Caco-2 (cell line): ENCODE measurements around the gene MBOAT7. TPM values are rescaled to one million over a fixed set of nuclear protein-coding genes. Genes with fewer than 3 reads are reported as not detected.

Source experiments
- BruUV-seq: library from RNA; stranded (reverse); fragments of 400-500 nt; replicated peaks from 2 replicates; lab custom pipeline; 2021; lab: Mats Ljungman, UMichigan
- CTCF ChIA-PET: fragments of 300-600 bp; sonication (Branson Sonifier 250); formaldehyde crosslinking; loops from one replicate; lab custom pipeline; 2022; ENCODE audit warnings: antibody characterized with exemption; lab: Charles Lee
- POLR2A ChIA-PET: fragments of 300-600 bp; sonication (Branson Sonifier 250); formaldehyde crosslinking; loops from one replicate; lab custom pipeline; 2022; ENCODE audit warnings: antibody characterized with exemption; lab: Charles Lee
- DNase-seq, 2 experiments: peaks; one replicate each; pipeline versions ENCODE4 v3.0.0 to v3.0.0-alpha.2; 2020 to 2022
- H3K27me3 ChIP-seq: replicated peaks from 2 replicates; pipeline ENCODE4 v1.6.0; 2011; ENCODE audit warnings: low read length; ENCODE audit not compliant: control insufficient read depth, insufficient read depth
- H3K36me3 ChIP-seq: 2 replicates; pipeline ENCODE4 v1.5.1; 2011; ENCODE audit warnings: low read length; ENCODE audit not compliant: control insufficient read depth, insufficient read depth
- H3K4me1 ChIP-seq: fragments of 250-450 bp; sonication (Bioruptor Pico); 2 replicates; pipeline ENCODE4 v1.5.1; 2020; ENCODE audit warnings: mild to moderate bottlenecking
- H3K4me3 ChIP-seq: 2 replicates; pipeline ENCODE4 v1.5.1; 2011; ENCODE audit warnings: low read depth, mild to moderate bottlenecking, control low read depth, low read length
- H3K9me3 ChIP-seq: fragments of 250-450 bp; sonication (Bioruptor Pico); 2 replicates; pipeline ENCODE4 v1.5.1; 2020; ENCODE audit warnings: mild to moderate bottlenecking, moderate library complexity
- H3K27ac Mint-ChIP-seq: one replicate; pipeline ENCODE4 v1.8.0; 2022; ENCODE audit warnings: mixed read lengths; ENCODE audit not compliant: unreplicated experiment
- H3K27me3 Mint-ChIP-seq: one replicate; pipeline ENCODE4 v1.8.0; 2022; ENCODE audit warnings: mixed read lengths; ENCODE audit not compliant: insufficient read depth, unreplicated experiment
- H3K36me3 Mint-ChIP-seq: one replicate; pipeline ENCODE4 v1.8.0; 2022; ENCODE audit warnings: mild to moderate bottlenecking, mixed read lengths; ENCODE audit not compliant: insufficient read depth, unreplicated experiment
- H3K4me1 Mint-ChIP-seq: one replicate; pipeline ENCODE4 v1.8.0; 2022; ENCODE audit warnings: low read depth, mixed read lengths; ENCODE audit not compliant: unreplicated experiment
- H3K4me3 Mint-ChIP-seq: one replicate; pipeline ENCODE4 v1.8.0; 2022; ENCODE audit warnings: mild to moderate bottlenecking, moderate library complexity, mixed read lengths; ENCODE audit not compliant: unreplicated experiment
- H3K9me3 Mint-ChIP-seq: one replicate; pipeline ENCODE4 v1.8.0; 2022; ENCODE audit warnings: mixed read lengths; ENCODE audit not compliant: unreplicated experiment
- CTCF ChIP-seq, 2 experiments: fragments of 200-600 bp in 1 of 2; IDR thresholded peaks; 1 replicate in 1 of 2; 2 replicates in 1 of 2; pipeline versions ENCODE4 v1.5.1 to v1.8.0; 2011 to 2022; ENCODE audit warnings: antibody characterized with exemption in 1 of 2, control low read depth in 1 of 2, inconsistent platforms in 1 of 2, low read depth in 1 of 2, low read length in 1 of 2, mild to moderate bottlenecking in 1 of 2, moderate library complexity in 1 of 2; ENCODE audit not compliant: insufficient read depth in 1 of 2, severe bottlenecking in 1 of 2, unreplicated experiment in 1 of 2
- intact Hi-C: fragments of 100-400 bp; cut with micrococcal nuclease; formaldehyde crosslinking; loops from one replicate; pipeline ENCODE4 v1.10.0; 2022; ENCODE audit not compliant: unreplicated experiment
- total RNA-seq: library from RNA; stranded (reverse); gene quantifications from 2 replicates; pipeline ENCODE4 v1.2.3, GENCODE V29; 2022

The MBOAT7 gene
- total RNA-seq, 1 experiment from 2014 or later = 137 TPM

- POLR2A ChIA-PET = interaction anchor here (0.6 to 3.4 kb wide), 6 partner anchors 14 to 290 kb away, joined by 3 to 30 read pairs (median 4); partner anchors contain the start of genes CNOT3, LENG8, MBOAT7 and PRPF31
- no peak for DNase-seq
- Mint-ChIP-seq H3K36me3 (peaks cover 76% of the 10 kb centered on the region), H3K9me3 (no peaks in the 10 kb centered on the region), H3K4me1 (peaks cover 34% of the 10 kb centered on the region), H3K27me3 (no peaks in the 10 kb centered on the region), H3K27ac (peak overlapping the region; percentile 87), H3K4me3 (peak overlapping the region; percentile 79)
- H3K27me3 ChIP-seq = no peaks in the 10 kb centered on the region
- H3K4me3 ChIP-seq = peak overlapping the region; percentile 62
- 0 out of 2 replicates have a peak, but pooled peaks cover 2% of the 10 kb centered on the region for H3K36me3 ChIP-seq
- intact Hi-C loops = loop anchor here (1.0 kb wide), 2 partner anchors 22 to 30 kb away; partner anchors contain the start of genes CNOT3 and MBOAT7
- TSS peak; percentile 69 for BruUV-seq
- no peaks in the 10 kb centered on the region for H3K9me3 ChIP-seq
- H3K4me1 ChIP-seq = peaks cover 24% of the 10 kb centered on the region
- CTCF ChIA-PET = interaction anchor here (0.7 to 2.3 kb wide), 6 partner anchors 10 to 30 kb away, joined by 3 to 14 read pairs (median 6); partner anchors contain the start of genes CNOT3, MBOAT7 and TMC4
- TF ChIP-seq CTCF (IDR thresholded peaks at IDR 0.05; ENCODE audit: insufficient read depth in 1 of 2, low read depth in 1 of 2, low read length in 1 of 2, severe bottlenecking in 1 of 2, unreplicated experiment in 1 of 2) = no peak
These were observed 30.5 kb downstream of the MBOAT7 start for GRCh38 chr19:54158812-54159351.

GRCh38 chr19:54156953-54157352, 32.4 kb downstream of the MBOAT7 start:
- H3K4me3 ChIP-seq = no peak overlapping the region
- Mint-ChIP-seq H3K36me3 (peaks cover 89% of the 10 kb centered on the region), H3K4me3 (peak overlapping the region; percentile 41), H3K27ac (peak overlapping the region; percentile 60), H3K9me3 (no peaks in the 10 kb centered on the region), H3K4me1 (peaks cover 23% of the 10 kb centered on the region), H3K27me3 (no peaks in the 10 kb centered on the region)
- TF ChIP-seq CTCF (IDR thresholded peaks at IDR 0.05; ENCODE audit: insufficient read depth in 1 of 2, low read depth in 1 of 2, low read length in 1 of 2, severe bottlenecking in 1 of 2, unreplicated experiment in 1 of 2) = no peak
- no TSS peak for BruUV-seq
- no peaks in the 10 kb centered on the region for H3K9me3 ChIP-seq
- H3K27me3 ChIP-seq = no peaks in the 10 kb centered on the region
- intact Hi-C loops = no loop called here
- ChIA-PET CTCF (interaction anchor here (0.7 kb wide), 1 partner anchor 174 kb away, joined by 3 read pairs; no protein-coding TSS in a partner anchor), POLR2A (interaction anchor here (0.7 to 1.2 kb wide), 2 partner anchors 20 to 33 kb away, joined by 3 to 7 read pairs; partner anchors contain the start of genes CNOT3 and MBOAT7)
- H3K4me1 ChIP-seq = peaks cover 20% of the 10 kb centered on the region
- peaks cover 7% of the 10 kb centered on the region for H3K36me3 ChIP-seq
- peak in 1 of 2 experiments; percentile 55 for DNase-seq

GRCh38 chr19:54156490-54156889, 32.9 kb downstream of the MBOAT7 start:
- peaks cover 23% of the 10 kb centered on the region for H3K4me1 Mint-ChIP-seq
- peak overlapping the region; percentile 41 for H3K4me3 Mint-ChIP-seq

More at GRCh38 chr19:54156490-54156889, 32.9 kb downstream of the MBOAT7 start:
- intact Hi-C loops = no loop called here
- Histone ChIP-seq H3K4me1 (peaks cover 15% of the 10 kb centered on the region), H3K27me3 (no peaks in the 10 kb centered on the region), H3K9me3 (no peaks in the 10 kb centered on the region), H3K36me3 (peaks cover 8% of the 10 kb centered on the region), H3K4me3 (no peak overlapping the region)
- no peaks in the 10 kb centered on the region for H3K27me3 Mint-ChIP-seq
- peak overlapping the region; percentile 60 for H3K27ac Mint-ChIP-seq
- no peaks in the 10 kb centered on the region for H3K9me3 Mint-ChIP-seq
- H3K36me3 Mint-ChIP-seq = peaks cover 91% of the 10 kb centered on the region
- BruUV-seq = no TSS peak
- no peak for TF ChIP-seq CTCF (IDR thresholded peaks at IDR 0.05; ENCODE audit: insufficient read depth in 1 of 2, low read depth in 1 of 2, low read length in 1 of 2, severe bottlenecking in 1 of 2, unreplicated experiment in 1 of 2)
- ChIA-PET POLR2A (interaction anchor here (0.7 to 1.2 kb wide), 2 partner anchors 19 to 33 kb away, joined by 3 to 7 read pairs; partner anchors contain the start of genes CNOT3 and MBOAT7), CTCF (interaction anchor here (0.7 kb wide), 1 partner anchor 174 kb away, joined by 3 read pairs; no protein-coding TSS in a partner anchor)
- no peak for DNase-seq
